ENCODE results near the gene PTPRO.

Gene PTPRO

GRCh38 chr12:15534874-15535273, 212.6 kb downstream of the PTPRO start:
- DNase-seq (ENCODE audit: low read depth) = peak; percentile 50
- no peak overlapping the region for H3K4me3 ChIP-seq (ENCODE audit: low read depth, low read length)
- TF ChIP-seq CTCF (conservative IDR thresholded peaks at IDR 0.05; ENCODE audit: low read depth, low read length) = no peak

DNA sequence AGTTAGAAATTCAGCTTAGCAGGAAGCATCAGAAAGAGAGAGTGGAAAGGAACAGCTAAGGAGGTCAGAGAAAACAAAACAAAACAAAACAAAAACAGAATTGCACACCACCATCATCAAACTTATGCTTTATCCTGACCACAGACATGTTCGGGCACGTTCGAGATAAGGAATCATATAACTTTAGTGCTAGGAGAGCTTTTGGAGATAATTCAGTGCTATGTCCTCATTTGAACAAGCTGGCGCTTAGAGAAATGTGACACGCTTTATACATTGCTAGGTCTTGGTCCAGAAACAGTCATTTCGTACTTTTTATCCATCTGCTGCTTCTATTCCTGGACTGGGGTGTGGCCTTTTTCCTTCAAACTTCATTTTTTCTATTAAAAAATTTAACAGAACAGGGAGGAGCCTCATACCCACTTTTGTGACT, 213.1 kb downstream of the PTPRO start:
- DNase-seq (ENCODE audit: low read depth) = no peak
- no peak for TF ChIP-seq CTCF (conservative IDR thresholded peaks at IDR 0.05; ENCODE audit: low read depth, low read length)
- H3K4me3 ChIP-seq (ENCODE audit: low read depth, low read length) = no peak overlapping the region

- no peak for TF ChIP-seq CTCF (conservative IDR thresholded peaks at IDR 0.05; ENCODE audit: low read depth, low read length)
- no peak overlapping the region for H3K4me3 ChIP-seq (ENCODE audit: low read depth, low read length)
These were observed 214.1 kb downstream of the PTPRO start for GRCh38 chr12:15536446-15536845.

GRCh38 chr12:15538881-15539280, 216.6 kb downstream of the PTPRO start:
- TF ChIP-seq CTCF (conservative IDR thresholded peaks at IDR 0.05; ENCODE audit: low read depth, low read length) = no peak
- no peak for DNase-seq (ENCODE audit: low read depth)
- no peak overlapping the region for H3K4me3 ChIP-seq (ENCODE audit: low read depth, low read length)

More at GRCh38 chr12:15536446-15536845, 214.1 kb downstream of the PTPRO start:
- no peak for DNase-seq (ENCODE audit: low read depth)

GRCh38 chr12:15540005-15540404, 217.7 kb downstream of the PTPRO start:
- no peak for TF ChIP-seq CTCF (conservative IDR thresholded peaks at IDR 0.05; ENCODE audit: low read depth, low read length)
- DNase-seq (ENCODE audit: low read depth) = peak; percentile 44
- H3K4me3 ChIP-seq (ENCODE audit: low read depth, low read length) = no peak overlapping the region

- H3K4me3 ChIP-seq (ENCODE audit: low read depth, low read length) = no peak overlapping the region
- no peak for DNase-seq (ENCODE audit: low read depth)
- no peak for TF ChIP-seq CTCF (conservative IDR thresholded peaks at IDR 0.05; ENCODE audit: low read depth, low read length)
These were observed 218.2 kb downstream of the PTPRO start for GRCh38 chr12:15540469-15540872.

DNA sequence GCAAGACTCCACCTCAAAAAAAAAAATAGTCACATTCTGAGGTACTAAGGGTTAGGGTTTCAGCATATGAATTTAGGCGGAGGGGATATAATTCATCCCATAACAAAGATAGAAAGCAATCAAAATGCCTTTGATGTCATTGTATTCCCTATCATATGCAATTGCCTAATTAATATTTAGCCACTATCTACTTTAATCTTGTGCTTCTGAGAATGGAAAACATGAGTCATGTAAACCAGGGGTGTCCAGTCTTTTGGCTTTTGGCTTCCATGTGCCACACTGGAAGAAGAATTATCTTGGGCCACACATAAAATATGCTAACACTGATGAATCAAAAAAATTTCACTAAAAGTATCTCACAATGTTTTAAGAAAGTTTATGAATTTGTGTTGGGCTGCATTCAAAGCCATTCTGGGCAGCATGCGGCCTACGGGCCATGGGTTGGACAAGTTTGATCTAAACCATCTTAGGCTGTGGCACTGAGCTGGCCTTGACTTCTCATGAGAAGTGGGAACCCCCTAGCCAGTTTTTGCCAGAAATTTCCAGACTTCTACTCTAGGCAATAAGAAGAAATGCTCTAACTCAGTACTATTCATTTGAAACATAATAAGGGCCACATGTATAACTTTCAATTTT, 219.8 kb downstream of the PTPRO start:
- TF ChIP-seq CTCF (conservative IDR thresholded peaks at IDR 0.05; ENCODE audit: low read depth, low read length) = no peak
- DNase-seq (ENCODE audit: low read depth) = no peak
- no peak overlapping the region for H3K4me3 ChIP-seq (ENCODE audit: low read depth, low read length)

Measured in choroid plexus epithelial cell (primary cell).